ENCODE results near the gene SHMT2. TPM values are rescaled to one million over a fixed set of nuclear protein-coding genes. Genes with fewer than 3 reads are reported as not detected.
A peak's percentile ranks its signal among the peaks of the same experiment; 100 is the strongest.
"Not testable (repeated sequence)": the region's sequence is repeated elsewhere in the genome, so short reads cannot be mapped to it uniquely, and the experiment has no call there.

Gene SHMT2
- total RNA-seq, 4 donors from 2014 or later, result 41.3 to 107 (median 46.4) TPM

GRCh38 chr12:57272337-57273151, 43.0 kb downstream of the SHMT2 start:
- Histone ChIP-seq H3K4me1 (peaks cover 9 to 12% of the 10 kb centered on the region in 2 donors), H3K27ac (peak overlapping the region in 2 of 4 donors; percentile 21 to 61), H3K4me3 (no peak overlapping the region), H3K27me3 (no peaks in the 10 kb centered on the region), H3K36me3 (peaks cover 0 to 23% of the 10 kb centered on the region in 2 donors), H3K9me3 (no peaks in the 10 kb centered on the region)
- intact Hi-C loops (cut with DNase I; ENCODE audit: low total_unique reads) (no loop called here), in situ Hi-C loops (cut with MboI; ENCODE audit: low sequenced_read_pairs in 4 of 4) (loop anchor here in 1 of 4 donors (25.0 kb wide), 1 partner anchor 165 kb away; the partner anchor contains the start of genes INHBC and R3HDM2)
- ATAC-seq (peak; percentile 63 to 95), DNase-seq (no peak)
- no peak for TF ChIP-seq POLR2A (IDR thresholded peaks at IDR 0.05)
- TF ChIP-seq, protein P1, sequence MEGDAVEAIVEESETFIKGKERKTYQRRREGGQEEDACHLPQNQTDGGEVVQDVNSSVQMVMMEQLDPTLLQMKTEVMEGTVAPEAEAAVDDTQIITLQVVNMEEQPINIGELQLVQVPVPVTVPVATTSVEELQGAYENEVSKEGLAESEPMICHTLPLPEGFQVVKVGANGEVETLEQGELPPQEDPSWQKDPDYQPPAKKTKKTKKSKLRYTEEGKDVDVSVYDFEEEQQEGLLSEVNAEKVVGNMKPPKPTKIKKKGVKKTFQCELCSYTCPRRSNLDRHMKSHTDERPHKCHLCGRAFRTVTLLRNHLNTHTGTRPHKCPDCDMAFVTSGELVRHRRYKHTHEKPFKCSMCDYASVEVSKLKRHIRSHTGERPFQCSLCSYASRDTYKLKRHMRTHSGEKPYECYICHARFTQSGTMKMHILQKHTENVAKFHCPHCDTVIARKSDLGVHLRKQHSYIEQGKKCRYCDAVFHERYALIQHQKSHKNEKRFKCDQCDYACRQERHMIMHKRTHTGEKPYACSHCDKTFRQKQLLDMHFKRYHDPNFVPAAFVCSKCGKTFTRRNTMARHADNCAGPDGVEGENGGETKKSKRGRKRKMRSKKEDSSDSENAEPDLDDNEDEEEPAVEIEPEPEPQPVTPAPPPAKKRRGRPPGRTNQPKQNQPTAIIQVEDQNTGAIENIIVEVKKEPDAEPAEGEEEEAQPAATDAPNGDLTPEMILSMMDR (IDR thresholded peaks at IDR 0.05 in 4 of 5, conservative IDR thresholded peaks at IDR 0.05 in 1 of 5), result no peak

DNA sequence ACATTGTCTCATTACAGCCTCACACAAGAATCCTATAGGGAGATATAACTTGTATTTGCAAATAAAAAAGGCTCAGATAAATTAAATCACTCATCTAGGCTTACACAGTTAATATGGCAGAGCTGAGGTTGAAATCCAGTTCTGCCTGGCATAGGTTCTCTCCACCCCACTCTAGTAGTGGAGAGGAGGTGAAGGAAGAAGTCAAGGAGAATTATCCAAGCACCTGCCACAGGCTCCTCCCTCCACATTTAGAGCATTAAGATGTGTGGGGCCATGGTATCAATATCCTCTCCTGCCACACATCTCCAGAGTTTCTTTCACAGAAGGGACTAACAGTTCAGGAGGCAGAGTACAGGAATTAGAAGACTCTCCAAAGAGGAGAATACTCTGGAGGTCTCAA, 44.0 kb downstream of the SHMT2 start:
- TF ChIP-seq, protein P1 (IDR thresholded peaks at IDR 0.05 in 4 of 5, conservative IDR thresholded peaks at IDR 0.05 in 1 of 5), result no peak
- no peak for TF ChIP-seq POLR2A (IDR thresholded peaks at IDR 0.05)
- DNase-seq (no peak), ATAC-seq (no peak)
- Histone ChIP-seq H3K27me3 (no peaks in the 10 kb centered on the region), H3K4me1 (peaks cover 9 to 12% of the 10 kb centered on the region in 2 donors), H3K9me3 (no peaks in the 10 kb centered on the region), H3K4me3 (no peak overlapping the region), H3K27ac (peak overlapping the region in 2 of 4 donors; percentile 21 to 61), H3K36me3 (peaks cover 0 to 16% of the 10 kb centered on the region in 2 donors)
- intact Hi-C loops (cut with DNase I; ENCODE audit: low total_unique reads), result no loop called here
- in situ Hi-C loops (cut with MboI; ENCODE audit: low sequenced_read_pairs in 4 of 4), result loop anchor here in 1 of 4 donors (25.0 kb wide), 1 partner anchor 164 kb away; the partner anchor contains the start of genes INHBC and R3HDM2

DNA sequence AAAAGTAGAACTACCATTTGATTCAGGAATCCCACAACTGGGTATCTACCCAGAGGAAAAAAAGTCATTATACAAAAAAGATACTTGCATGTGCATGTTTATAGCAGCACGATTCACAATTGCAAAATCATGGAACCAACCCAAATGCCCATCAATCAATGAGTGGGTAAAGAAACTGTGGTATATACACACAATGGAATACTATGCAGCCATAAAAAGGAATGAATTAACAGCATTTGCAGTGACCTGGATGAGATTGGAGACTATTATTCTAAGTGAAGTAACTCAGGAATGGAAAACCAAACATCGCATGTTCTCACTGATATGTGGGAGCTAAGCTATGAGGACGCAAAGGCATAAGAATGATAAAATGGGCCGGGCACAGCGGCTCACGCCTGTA, 46.7 kb downstream of the SHMT2 start:
- not testable (repeated sequence) for H3K4me3 ChIP-seq
- H3K4me1 ChIP-seq, result peaks cover 9 to 12% of the 10 kb centered on the region in 2 donors

DNA sequence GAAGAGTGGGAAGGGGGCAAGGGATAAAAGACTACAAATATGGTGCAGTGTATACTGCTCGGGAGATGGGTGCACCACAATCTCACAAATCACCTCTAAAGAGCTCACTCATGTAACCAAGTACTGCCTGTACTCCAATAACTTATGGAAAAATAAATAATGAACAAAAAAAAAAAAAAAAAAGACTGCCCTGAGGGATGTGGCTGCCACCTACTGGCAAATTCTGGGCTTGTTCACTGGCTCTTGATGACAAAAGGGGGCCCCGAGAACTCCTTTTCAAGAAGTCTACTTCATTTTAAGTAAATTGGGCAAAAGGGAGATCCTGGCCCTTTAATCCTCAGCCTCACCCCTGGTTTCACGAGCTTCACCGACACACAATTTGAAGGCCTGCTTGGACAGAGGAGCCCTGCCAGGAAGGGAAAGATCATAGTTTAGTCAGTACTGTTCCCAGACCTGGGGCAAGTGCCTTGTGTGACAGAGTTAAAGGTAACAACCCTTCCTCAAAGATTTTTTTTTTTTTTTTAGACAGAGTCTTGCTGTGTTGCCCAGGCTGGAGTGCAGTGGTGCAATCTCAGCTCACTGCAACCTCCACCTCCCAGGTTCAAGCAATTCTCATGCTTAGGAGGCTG, 47.5 kb downstream of the SHMT2 start:
- no peak overlapping the region for H3K4me3 ChIP-seq
- ATAC-seq, result no peak
- no peak for DNase-seq
- intact Hi-C loops (cut with DNase I; ENCODE audit: low total_unique reads), result loop anchor here (2.0 kb wide), 1 partner anchor 64 kb away; no protein-coding TSS in a partner anchor
- peaks cover 9 to 12% of the 10 kb centered on the region in 2 donors for H3K4me1 ChIP-seq
- H3K9me3 ChIP-seq, result no peaks in the 10 kb centered on the region
- in situ Hi-C loops (cut with MboI; ENCODE audit: low sequenced_read_pairs in 4 of 4), result no loop called here
- H3K36me3 ChIP-seq, result peaks cover 0 to 35% of the 10 kb centered on the region in 2 donors
- no peaks in the 10 kb centered on the region for H3K27me3 ChIP-seq
- TF ChIP-seq POLR2A (IDR thresholded peaks at IDR 0.05), result no peak
- TF ChIP-seq, protein P1 (IDR thresholded peaks at IDR 0.05 in 4 of 5, conservative IDR thresholded peaks at IDR 0.05 in 1 of 5), result peak in 4 of 5 experiments; percentile 20 to 62 (median 44)
- H3K27ac ChIP-seq, result no peak overlapping the region

More for the DNA sequence above, 46.7 kb downstream of the SHMT2 start:
- H3K9me3 ChIP-seq; ATAC-seq; in situ Hi-C loops (cut with MboI; ENCODE audit: low sequenced_read_pairs in 4 of 4); DNase-seq; H3K27me3 ChIP-seq; H3K27ac ChIP-seq: not testable (repeated sequence)
- intact Hi-C loops (cut with DNase I; ENCODE audit: low total_unique reads), result loop anchor here (2.0 kb wide), 1 partner anchor 63 kb away; no protein-coding TSS in a partner anchor
- peaks cover 0 to 29% of the 10 kb centered on the region in 2 donors for H3K36me3 ChIP-seq

Measured in gastrocnemius medialis (tissue), 4 donors.